PFSK-1 (cell line): ENCODE data around the gene NFRKB.

Experiments used
- FOXP2 ChIP-seq: optimal IDR thresholded peaks from 2 replicates; pipeline ENCODE3; 2011; ENCODE audit warnings: borderline replicate concordance, control low read depth, inconsistent platforms; ENCODE audit not compliant: insufficient read depth; ENCODE audit errors: extremely low read length, extremely low read depth
- POLR2AphosphoS5 ChIP-seq: IDR thresholded peaks from 2 replicates; pipeline ENCODE4 v1.6.1; 2012; ENCODE audit warnings: low read depth, mild to moderate bottlenecking, control low read depth, low read length, moderate library complexity
- SIN3A ChIP-seq: IDR thresholded peaks from 2 replicates; pipeline ENCODE4 v1.6.1; 2012; ENCODE audit warnings: mild to moderate bottlenecking, low read length, moderate library complexity, borderline replicate concordance; ENCODE audit not compliant: insufficient read depth
- TAF1 ChIP-seq: IDR thresholded peaks from 2 replicates; pipeline ENCODE4 v1.6.1; 2012; ENCODE audit warnings: low read length, control low read depth, borderline replicate concordance; ENCODE audit not compliant: insufficient read depth
- TF ChIP-seq, protein P1 (sequence below), 2 experiments: IDR thresholded peaks; 2 replicates each; pipeline versions ENCODE4 v1.6.1 to v1.8.0; 2011 to 2012; ENCODE audit warnings: low read depth in 2 of 2, low read length in 2 of 2, control low read depth in 1 of 2, inconsistent platforms in 1 of 2, mild to moderate bottlenecking in 1 of 2, moderate library complexity in 1 of 2; ENCODE audit not compliant: insufficient read depth in 1 of 2

Gene NFRKB

GRCh38 chr11:129854232-129854805 lies 41.1 kb downstream of the NFRKB start:
- TF ChIP-seq TAF1 (no peak), POLR2AphosphoS5 (no peak), FOXP2 (no peak)

GRCh38 chr11:129853518-129854231 lies 41.7 kb downstream of the NFRKB start:
- TF ChIP-seq POLR2AphosphoS5: no peak
- peak; percentile 85 for TF ChIP-seq FOXP2

DNA sequence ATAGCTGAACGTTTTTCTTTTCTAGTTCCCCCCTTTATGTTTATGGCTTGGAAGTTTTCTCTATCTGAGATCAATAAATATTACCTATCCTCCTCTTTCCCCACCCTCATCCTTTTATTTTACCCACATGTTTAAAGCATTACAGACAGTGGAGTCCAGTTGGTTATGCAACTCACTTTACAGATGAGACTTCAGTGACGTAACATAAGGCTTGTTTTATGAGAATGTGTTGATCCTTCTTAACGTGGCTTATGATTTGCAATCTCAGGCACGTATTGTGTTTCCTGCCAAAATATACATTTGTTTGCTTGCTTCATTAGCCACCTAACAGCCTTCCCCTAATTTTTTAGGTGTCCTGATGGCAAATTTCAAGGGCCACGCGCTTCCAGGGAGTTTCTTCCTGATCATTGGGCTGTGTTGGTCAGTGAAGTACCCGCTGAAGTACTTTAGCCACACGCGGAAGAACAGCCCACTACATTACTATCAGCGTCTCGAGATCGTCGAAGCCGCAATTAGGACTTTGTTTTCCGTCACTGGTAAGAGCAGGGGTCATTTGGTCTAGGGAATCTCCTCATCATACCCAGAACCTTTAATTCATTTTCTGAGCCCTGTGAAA lies 43.1 kb downstream of the NFRKB start:
- TF ChIP-seq TAF1 (no peak), SIN3A (no peak)

DNA sequence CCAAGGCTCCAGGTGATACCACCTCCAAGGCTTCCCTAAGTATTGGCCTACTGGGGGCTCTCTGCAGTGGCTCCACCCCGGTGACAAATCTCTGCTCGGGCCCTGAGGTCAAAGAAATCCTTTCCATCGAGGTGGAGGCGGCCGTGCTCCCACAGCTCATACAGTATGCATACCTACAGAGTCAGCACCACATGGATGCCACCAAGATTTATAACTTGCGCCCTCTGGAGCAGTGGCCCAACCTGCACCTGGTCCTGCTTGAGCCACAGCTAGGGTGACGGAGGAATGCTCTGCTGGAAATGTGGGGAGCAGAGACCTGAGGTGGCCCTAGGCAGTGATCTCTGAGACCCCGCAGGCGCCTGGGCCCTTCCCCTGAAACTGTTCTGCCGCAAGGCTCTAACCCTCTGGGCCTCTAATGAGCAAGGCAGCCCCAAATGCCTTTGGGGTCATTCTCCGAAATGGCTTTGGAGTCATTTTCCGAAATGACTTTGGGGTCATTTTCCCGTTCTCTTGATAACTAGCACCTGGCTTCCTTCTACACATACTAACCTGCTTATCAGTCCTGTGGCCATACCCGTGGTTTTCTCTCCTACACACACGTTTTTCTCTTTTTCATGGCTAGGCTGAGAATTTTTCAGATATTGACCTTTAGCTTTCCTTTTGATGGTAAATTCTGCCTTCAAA lies 45.8 kb downstream of the NFRKB start:
- TF ChIP-seq TAF1: no peak
- TF ChIP-seq, protein P1, sequence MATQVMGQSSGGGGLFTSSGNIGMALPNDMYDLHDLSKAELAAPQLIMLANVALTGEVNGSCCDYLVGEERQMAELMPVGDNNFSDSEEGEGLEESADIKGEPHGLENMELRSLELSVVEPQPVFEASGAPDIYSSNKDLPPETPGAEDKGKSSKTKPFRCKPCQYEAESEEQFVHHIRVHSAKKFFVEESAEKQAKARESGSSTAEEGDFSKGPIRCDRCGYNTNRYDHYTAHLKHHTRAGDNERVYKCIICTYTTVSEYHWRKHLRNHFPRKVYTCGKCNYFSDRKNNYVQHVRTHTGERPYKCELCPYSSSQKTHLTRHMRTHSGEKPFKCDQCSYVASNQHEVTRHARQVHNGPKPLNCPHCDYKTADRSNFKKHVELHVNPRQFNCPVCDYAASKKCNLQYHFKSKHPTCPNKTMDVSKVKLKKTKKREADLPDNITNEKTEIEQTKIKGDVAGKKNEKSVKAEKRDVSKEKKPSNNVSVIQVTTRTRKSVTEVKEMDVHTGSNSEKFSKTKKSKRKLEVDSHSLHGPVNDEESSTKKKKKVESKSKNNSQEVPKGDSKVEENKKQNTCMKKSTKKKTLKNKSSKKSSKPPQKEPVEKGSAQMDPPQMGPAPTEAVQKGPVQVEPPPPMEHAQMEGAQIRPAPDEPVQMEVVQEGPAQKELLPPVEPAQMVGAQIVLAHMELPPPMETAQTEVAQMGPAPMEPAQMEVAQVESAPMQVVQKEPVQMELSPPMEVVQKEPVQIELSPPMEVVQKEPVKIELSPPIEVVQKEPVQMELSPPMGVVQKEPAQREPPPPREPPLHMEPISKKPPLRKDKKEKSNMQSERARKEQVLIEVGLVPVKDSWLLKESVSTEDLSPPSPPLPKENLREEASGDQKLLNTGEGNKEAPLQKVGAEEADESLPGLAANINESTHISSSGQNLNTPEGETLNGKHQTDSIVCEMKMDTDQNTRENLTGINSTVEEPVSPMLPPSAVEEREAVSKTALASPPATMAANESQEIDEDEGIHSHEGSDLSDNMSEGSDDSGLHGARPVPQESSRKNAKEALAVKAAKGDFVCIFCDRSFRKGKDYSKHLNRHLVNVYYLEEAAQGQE (IDR thresholded peaks at IDR 0.05; ENCODE audit: insufficient read depth in 1 of 2, low read depth in 2 of 2, low read length in 2 of 2): no peak
- no peak for TF ChIP-seq POLR2AphosphoS5
- no peak for TF ChIP-seq FOXP2
- no peak for TF ChIP-seq SIN3A

- TF ChIP-seq FOXP2 (no peak), POLR2AphosphoS5 (no peak), TAF1 (no peak), SIN3A (no peak)
- TF ChIP-seq, protein P1 (IDR thresholded peaks at IDR 0.05; ENCODE audit: insufficient read depth in 1 of 2, low read depth in 2 of 2, low read length in 2 of 2): no peak
Measured at GRCh38 chr11:129846508-129847335, 48.7 kb downstream of the NFRKB start.
